ENCODE data around the gene PSMD7.

GRCh38 chr16:74321356-74321755, 24.7 kb downstream of the PSMD7 start:
- TF ChIP-seq BRCA1 (IDR thresholded peaks at IDR 0.05; ENCODE audit: low read depth, low read length): no peak
- TF ChIP-seq ZNF24 (IDR thresholded peaks at IDR 0.05): no peak
- TF ChIP-seq PKNOX1 (IDR thresholded peaks at IDR 0.05): no peak
- TF ChIP-seq ZBTB33 (IDR thresholded peaks at IDR 0.05): no peak
- no peak for TF ChIP-seq ZNF622 (IDR thresholded peaks at IDR 0.05)
- no peak for TF ChIP-seq EGR1 (IDR thresholded peaks at IDR 0.05; ENCODE audit: borderline replicate concordance in 1 of 2, low read depth in 2 of 2, low read length in 2 of 2)
- TF ChIP-seq CTCF (IDR thresholded peaks at IDR 0.05 in 2 of 3, conservative IDR thresholded peaks at IDR 0.05 in 1 of 3; ENCODE audit: control insufficient read depth in 2 of 3, extremely low read depth in 1 of 3, insufficient read depth in 1 of 3, low read depth in 3 of 3, low read length in 3 of 3): no peak
